GM12878 (cell line): ENCODE data around the gene PGRMC2. TPM values are rescaled to one million over a fixed set of nuclear protein-coding genes. Genes with fewer than 3 reads are reported as not detected.

Experiments used
- BCL11A ChIP-seq: IDR thresholded peaks from 2 replicates; pipeline ENCODE4 v1.6.1; 2011; ENCODE audit warnings: low read depth, low read length
- BHLHE40 ChIP-seq, 2 experiments: fragments of 450-650 bp in 1 of 2; IDR thresholded peaks; 2 replicates each; pipeline ENCODE4 v1.6.1; 2011 to 2017; ENCODE audit warnings: low read depth in 2 of 2, borderline replicate concordance in 1 of 2, improper control_type of control experiment in 1 of 2, low read length in 1 of 2, mild to moderate bottlenecking in 1 of 2
- BMI1 ChIP-seq: fragments of 450-650 bp; IDR thresholded peaks from 2 replicates; pipeline ENCODE4 v1.6.1; 2016; ENCODE audit warnings: mild to moderate bottlenecking, moderate library complexity, borderline replicate concordance
- CREM ChIP-seq: IDR thresholded peaks from 2 replicates; pipeline ENCODE4 v1.6.1; 2014; ENCODE audit warnings: antibody characterized with exemption, low read depth
- ETV6 ChIP-seq, 2 experiments: fragments of 450-650 bp in 1 of 2; IDR thresholded peaks in 1 of 2; conservative IDR thresholded peaks in 1 of 2; 2 replicates each; pipeline ENCODE4 v1.6.1; 2014; ENCODE audit warnings: antibody characterized with exemption in 1 of 2, borderline replicate concordance in 1 of 2, low read depth in 1 of 2, mild to moderate bottlenecking in 1 of 2, moderate library complexity in 1 of 2
- HDAC2 ChIP-seq: fragments of 200-600 bp; sonication (generic); IDR thresholded peaks from 2 replicates; pipeline ENCODE4 v1.6.1; 2017
- HDGF ChIP-seq: fragments of 450-650 bp; IDR thresholded peaks from 2 replicates; pipeline ENCODE4 v1.6.1; 2016; ENCODE audit warnings: antibody characterized with exemption
- IKZF1 ChIP-seq: fragments of 450-650 bp; conservative IDR thresholded peaks from 2 replicates; pipeline ENCODE4 v1.6.1; 2017; ENCODE audit warnings: antibody characterized with exemption, mild to moderate bottlenecking
- IKZF2 ChIP-seq, 2 experiments: fragments of 450-650 bp; IDR thresholded peaks; 2 replicates each; pipeline ENCODE4 v1.6.1; 2017; ENCODE audit warnings: mild to moderate bottlenecking in 2 of 2, moderate library complexity in 2 of 2
- JUNB ChIP-seq: IDR thresholded peaks from 2 replicates; pipeline ENCODE4 v1.6.1; 2016; ENCODE audit warnings: antibody characterized with exemption, mild to moderate bottlenecking
- KLF5 ChIP-seq: fragments of 450-650 bp; IDR thresholded peaks from 2 replicates; pipeline ENCODE4 v1.6.1; 2014; ENCODE audit warnings: mild to moderate bottlenecking; ENCODE audit not compliant: partially characterized antibody
- NR2C1 ChIP-seq: fragments of 450-650 bp; IDR thresholded peaks from 2 replicates; pipeline ENCODE4 v1.6.1; 2017; ENCODE audit warnings: antibody characterized with exemption, mild to moderate bottlenecking, moderate library complexity
- NR2F1 ChIP-seq: fragments of 450-650 bp; conservative IDR thresholded peaks from 2 replicates; pipeline ENCODE4 v1.6.1; 2017; ENCODE audit warnings: mild to moderate bottlenecking
- RAD51 ChIP-seq: fragments of 450-650 bp; IDR thresholded peaks from 2 replicates; pipeline ENCODE4 v1.6.1; 2016; ENCODE audit warnings: moderate library complexity, mild to moderate bottlenecking, inconsistent platforms
- RUNX3 ChIP-seq: IDR thresholded peaks from 2 replicates; pipeline ENCODE4 v1.6.1; 2012; ENCODE audit warnings: low read length, inconsistent platforms
- SIN3A ChIP-seq: IDR thresholded peaks from 2 replicates; pipeline ENCODE4 v1.6.1; 2012; ENCODE audit warnings: low read depth, low read length, improper control_type of control experiment
- SRF ChIP-seq, 2 experiments: IDR thresholded peaks; 2 replicates each; pipeline ENCODE4 v1.6.1; 2011; ENCODE audit warnings: low read depth in 2 of 2, low read length in 2 of 2, mild to moderate bottlenecking in 1 of 2, moderate library complexity in 1 of 2
- SUZ12 ChIP-seq: fragments of 200-600 bp; sonication (generic); IDR thresholded peaks from one replicate; pipeline ENCODE4 v1.6.1; 2018; ENCODE audit warnings: antibody characterized with exemption, mild to moderate bottlenecking; ENCODE audit not compliant: unreplicated experiment
- TCF3 ChIP-seq: IDR thresholded peaks from 2 replicates; pipeline ENCODE4 v1.6.1; 2012; ENCODE audit warnings: low read depth, mild to moderate bottlenecking, low read length, borderline replicate concordance; ENCODE audit not compliant: insufficient read depth
- ZNF207 ChIP-seq: fragments of 450-650 bp; IDR thresholded peaks from 2 replicates; pipeline ENCODE4 v1.6.1; 2014; ENCODE audit warnings: antibody characterized with exemption, mild to moderate bottlenecking, borderline replicate concordance
- ZNF622 ChIP-seq: fragments of 450-650 bp; IDR thresholded peaks from 2 replicates; pipeline ENCODE4 v1.6.1; 2017; ENCODE audit warnings: mild to moderate bottlenecking, inconsistent platforms
- polyA plus RNA-seq, 11 experiments: library from polyadenylated mRNA; depleted of rRNA in 4 of 11; unstranded in 6 of 11; stranded (reverse) in 5 of 11; fragments of >200 nt; fragmentation: Nextera tagmentation in 4 of 11; fragmentation: Illumina TruSeq in 1 of 11; extraction: Ambion mirVana in 4 of 11; extraction: Trizol in 1 of 11; gene quantifications; 1 replicate in 1 of 11; 2 replicates in 10 of 11; pipeline versions ENCODE4 v1.2.1 to v1.2.3, GENCODE V29; 2011 to 2016; ENCODE audit warnings: inconsistent platforms in 2 of 11, missing spikeins in 2 of 11, low read depth in 1 of 11
- total RNA-seq, 4 experiments: library from RNA; depleted of rRNA in 3 of 4; stranded (reverse); fragments of >200 nt in 3 of 4; fragmentation: Illumina TruSeq in 1 of 4; extraction: Trizol in 1 of 4; gene quantifications; 2 replicates each; pipeline versions ENCODE4 v1.2.1 to v1.2.3, GENCODE V29; 2013 to 2021
- TF ChIP-seq, protein P1 (sequence below): fragments of 450-650 bp; formaldehyde crosslinking; IDR thresholded peaks from 2 replicates; pipeline ENCODE4 v1.4.0; 2022; ENCODE audit warnings: mild to moderate bottlenecking, moderate library complexity
- TF ChIP-seq, protein P2 (sequence below): IDR thresholded peaks from 2 replicates; pipeline ENCODE4 v1.6.1; 2012; ENCODE audit warnings: low read depth, low read length, improper control_type of control experiment
- TF ChIP-seq, protein P3 (sequence below): fragments of 150-350 bp; IDR thresholded peaks from 2 replicates; pipeline ENCODE4 v1.6.1; 2016; ENCODE audit warnings: low read depth, low read length

PGRMC2 gene
- total and polyA plus RNA-seq, 10 of the 15 experiments (the other 5 are each of a cell fraction or from before 2014, with no cell fraction given), result 6.3 to 38.4 (median 12.0) TPM

DNA sequence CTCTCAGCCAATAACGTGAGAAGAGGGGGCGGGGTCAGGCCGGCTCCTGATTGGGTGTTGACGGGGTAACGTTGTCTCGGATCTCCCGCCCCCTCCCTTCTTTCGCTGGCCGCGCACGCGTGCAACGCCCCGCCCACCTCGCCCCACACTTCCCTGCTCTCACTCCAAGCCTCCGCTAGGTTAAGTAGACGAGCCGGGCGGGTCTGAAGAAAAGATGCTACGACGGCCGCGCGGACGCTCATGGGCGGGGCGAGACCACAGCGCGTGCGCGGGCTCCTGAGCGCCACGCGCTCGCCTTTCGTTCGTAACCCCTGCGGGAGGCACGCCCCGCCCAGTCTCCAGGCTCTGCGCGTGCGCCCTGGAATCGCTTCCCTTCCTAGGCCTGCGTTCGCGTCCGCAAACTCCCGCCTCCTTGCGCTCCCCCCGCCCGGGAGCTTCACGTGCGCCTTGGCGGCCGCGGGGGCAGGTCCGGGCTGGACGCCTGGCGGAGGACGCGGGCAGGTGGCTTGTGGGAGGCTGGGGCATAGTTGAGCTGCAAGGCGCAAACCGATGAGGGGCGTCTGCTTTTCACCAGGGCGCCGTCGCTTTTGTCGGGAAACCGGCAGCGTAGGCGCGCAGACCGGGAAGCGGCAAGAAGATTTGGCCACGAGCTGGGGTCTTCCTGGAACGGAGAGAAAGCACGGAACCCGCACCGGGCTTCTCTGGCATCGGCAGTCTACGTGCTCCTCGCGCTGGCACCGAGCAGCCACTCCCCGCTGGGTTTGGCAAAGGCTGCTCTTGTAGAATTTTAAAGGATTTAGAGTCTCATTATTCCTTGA, 467 bp upstream of the PGRMC2 start (continued):
- TF ChIP-seq ETV6 (conservative IDR thresholded peaks at IDR 0.05 in 1 of 2, IDR thresholded peaks at IDR 0.05 in 1 of 2; ENCODE audit: borderline replicate concordance in 1 of 2, low read depth in 1 of 2) (no peak), SIN3A (no peak), ZNF622 (no peak), IKZF1 (peak; percentile 97), RUNX3 (peak; percentile 32), BCL11A (no peak), HDAC2 (no peak), ZNF207 (peak; percentile 85; the same call in 1 of the 2 replicates), CREM (peak; percentile 49; the same call in 1 of the 2 replicates), SUZ12 (no peak), NR2F1 (peak; percentile 46; the same call in 1 of the 2 replicates), JUNB (no peak), IKZF2 (IDR thresholded peaks at IDR 0.05) (peak; percentile 89 to 91), HDGF (peak; percentile 95), RAD51 (no peak), KLF5 (peak; percentile 69), TCF3 (peak; percentile 80; the same call in 1 of the 2 replicates), NR2C1 (no peak), BMI1 (no peak), BHLHE40 (IDR thresholded peaks at IDR 0.05; ENCODE audit: borderline replicate concordance in 1 of 2, low read depth in 2 of 2, low read length in 1 of 2) (peak; percentile 99 to 100), SRF (IDR thresholded peaks at IDR 0.05; ENCODE audit: low read depth in 2 of 2, low read length in 2 of 2) (0 out of 4 replicates have a peak, but pooled peaks of 1 of the 2 experiments have one; percentile 12)
- TF ChIP-seq, protein P1, sequence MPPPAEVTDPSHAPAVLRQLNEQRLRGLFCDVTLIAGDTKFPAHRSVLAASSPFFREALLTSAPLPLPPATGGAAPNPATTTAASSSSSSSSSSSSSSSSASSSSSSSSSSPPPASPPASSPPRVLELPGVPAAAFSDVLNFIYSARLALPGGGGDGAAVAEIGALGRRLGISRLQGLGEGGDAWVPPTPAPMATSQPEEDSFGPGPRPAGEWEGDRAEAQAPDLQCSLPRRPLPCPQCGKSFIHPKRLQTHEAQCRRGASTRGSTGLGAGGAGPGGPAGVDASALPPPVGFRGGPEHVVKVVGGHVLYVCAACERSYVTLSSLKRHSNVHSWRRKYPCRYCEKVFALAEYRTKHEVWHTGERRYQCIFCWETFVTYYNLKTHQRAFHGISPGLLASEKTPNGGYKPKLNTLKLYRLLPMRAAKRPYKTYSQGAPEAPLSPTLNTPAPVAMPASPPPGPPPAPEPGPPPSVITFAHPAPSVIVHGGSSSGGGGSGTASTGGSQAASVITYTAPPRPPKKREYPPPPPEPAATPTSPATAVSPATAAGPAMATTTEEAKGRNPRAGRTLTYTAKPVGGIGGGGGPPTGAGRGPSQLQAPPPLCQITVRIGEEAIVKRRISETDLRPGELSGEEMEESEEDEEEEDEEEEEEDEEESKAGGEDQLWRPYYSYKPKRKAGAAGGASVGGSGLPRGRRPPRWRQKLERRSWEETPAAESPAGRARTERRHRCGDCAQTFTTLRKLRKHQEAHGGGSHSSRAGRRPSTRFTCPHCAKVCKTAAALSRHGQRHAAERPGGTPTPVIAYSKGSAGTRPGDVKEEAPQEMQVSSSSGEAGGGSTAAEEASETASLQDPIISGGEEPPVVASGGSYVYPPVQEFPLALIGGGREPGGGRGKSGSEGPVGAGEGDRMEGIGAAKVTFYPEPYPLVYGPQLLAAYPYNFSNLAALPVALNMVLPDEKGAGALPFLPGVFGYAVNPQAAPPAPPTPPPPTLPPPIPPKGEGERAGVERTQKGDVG (CRISPR knock-in tag), result no peak
- TF ChIP-seq, protein P2, sequence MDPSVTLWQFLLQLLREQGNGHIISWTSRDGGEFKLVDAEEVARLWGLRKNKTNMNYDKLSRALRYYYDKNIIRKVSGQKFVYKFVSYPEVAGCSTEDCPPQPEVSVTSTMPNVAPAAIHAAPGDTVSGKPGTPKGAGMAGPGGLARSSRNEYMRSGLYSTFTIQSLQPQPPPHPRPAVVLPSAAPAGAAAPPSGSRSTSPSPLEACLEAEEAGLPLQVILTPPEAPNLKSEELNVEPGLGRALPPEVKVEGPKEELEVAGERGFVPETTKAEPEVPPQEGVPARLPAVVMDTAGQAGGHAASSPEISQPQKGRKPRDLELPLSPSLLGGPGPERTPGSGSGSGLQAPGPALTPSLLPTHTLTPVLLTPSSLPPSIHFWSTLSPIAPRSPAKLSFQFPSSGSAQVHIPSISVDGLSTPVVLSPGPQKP, result no peak
- TF ChIP-seq, protein P3, sequence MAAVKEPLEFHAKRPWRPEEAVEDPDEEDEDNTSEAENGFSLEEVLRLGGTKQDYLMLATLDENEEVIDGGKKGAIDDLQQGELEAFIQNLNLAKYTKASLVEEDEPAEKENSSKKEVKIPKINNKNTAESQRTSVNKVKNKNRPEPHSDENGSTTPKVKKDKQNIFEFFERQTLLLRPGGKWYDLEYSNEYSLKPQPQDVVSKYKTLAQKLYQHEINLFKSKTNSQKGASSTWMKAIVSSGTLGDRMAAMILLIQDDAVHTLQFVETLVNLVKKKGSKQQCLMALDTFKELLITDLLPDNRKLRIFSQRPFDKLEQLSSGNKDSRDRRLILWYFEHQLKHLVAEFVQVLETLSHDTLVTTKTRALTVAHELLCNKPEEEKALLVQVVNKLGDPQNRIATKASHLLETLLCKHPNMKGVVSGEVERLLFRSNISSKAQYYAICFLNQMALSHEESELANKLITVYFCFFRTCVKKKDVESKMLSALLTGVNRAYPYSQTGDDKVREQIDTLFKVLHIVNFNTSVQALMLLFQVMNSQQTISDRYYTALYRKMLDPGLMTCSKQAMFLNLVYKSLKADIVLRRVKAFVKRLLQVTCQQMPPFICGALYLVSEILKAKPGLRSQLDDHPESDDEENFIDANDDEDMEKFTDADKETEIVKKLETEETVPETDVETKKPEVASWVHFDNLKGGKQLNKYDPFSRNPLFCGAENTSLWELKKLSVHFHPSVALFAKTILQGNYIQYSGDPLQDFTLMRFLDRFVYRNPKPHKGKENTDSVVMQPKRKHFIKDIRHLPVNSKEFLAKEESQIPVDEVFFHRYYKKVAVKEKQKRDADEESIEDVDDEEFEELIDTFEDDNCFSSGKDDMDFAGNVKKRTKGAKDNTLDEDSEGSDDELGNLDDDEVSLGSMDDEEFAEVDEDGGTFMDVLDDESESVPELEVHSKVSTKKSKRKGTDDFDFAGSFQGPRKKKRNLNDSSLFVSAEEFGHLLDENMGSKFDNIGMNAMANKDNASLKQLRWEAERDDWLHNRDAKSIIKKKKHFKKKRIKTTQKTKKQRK, result no peak
